C1 segment of cervical spinal cord (tissue), 14 donors: ENCODE measurements around the gene HMGN1.
"Not testable (repeated sequence)": the region's sequence is repeated elsewhere in the genome, so short reads cannot be mapped to it uniquely, and the experiment has no call there.

Experiments
- DNase-seq, 14 donors: peaks; one replicate each; lab custom pipeline; 2025; lab: John Stamatoyannopoulos, UW

Gene HMGN1

DNA sequence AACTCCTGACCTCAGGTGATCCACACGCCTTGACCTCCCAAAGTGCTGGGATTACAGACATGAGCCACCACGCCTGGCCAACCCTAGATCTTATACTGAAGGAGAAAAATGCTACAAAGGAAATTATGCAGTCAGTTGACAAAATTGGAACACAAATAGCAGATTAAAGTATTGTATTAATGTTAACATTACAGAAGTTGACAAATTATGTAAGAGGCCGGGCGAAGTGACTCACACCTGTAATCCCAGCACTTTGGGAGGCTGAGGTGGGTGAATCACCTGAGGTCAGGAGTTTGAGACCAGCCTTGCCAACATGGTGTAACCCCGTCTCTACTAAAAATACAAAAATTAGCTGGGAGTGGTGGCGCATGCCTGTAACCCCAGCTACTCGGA, 21.0 kb upstream of the HMGN1 start:
- DNase-seq: not testable (repeated sequence)

- DNase-seq: no peak
These were observed 18.9 kb upstream of the HMGN1 start for GRCh38 chr21:39367783-39368182.

DNA sequence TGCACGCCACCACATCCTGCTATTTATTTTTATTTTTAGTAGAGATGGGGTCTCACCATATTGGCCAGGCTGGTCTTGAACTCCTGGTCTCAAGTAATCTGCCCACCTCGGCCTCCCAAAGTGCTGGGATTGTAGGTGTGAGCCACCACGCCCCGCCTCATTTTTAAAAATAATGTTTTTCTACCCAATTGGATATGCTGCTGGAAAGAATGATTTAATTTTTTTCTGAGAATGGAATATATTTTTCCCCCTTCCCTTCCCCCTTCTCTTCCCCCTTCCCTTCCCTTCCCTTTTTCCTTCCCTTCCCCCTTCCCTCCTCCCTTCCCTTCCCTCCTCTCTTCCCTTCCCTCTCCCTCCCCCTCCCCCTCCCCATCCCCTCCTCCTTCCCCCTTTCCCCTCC, 17.7 kb upstream of the HMGN1 start:
- DNase-seq: no peak

DNA sequence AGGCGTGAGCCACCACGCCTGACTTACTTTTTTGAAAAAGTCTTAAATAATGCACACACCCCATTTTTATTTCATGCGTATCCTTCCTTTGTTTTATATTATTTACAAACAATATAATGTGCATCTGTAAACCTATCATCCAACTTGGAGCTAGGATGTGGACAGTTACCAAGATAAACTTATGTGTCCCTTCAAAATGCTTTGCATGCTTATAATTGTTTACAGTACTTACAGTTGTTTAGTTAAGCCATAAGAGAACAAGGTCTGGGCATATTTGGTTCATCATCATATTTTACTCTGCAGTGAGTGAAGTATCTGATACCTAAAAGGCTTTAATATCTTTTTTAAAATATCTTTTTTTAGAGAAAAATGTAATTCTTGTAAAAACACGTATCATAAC, 16.1 kb upstream of the HMGN1 start:
- no peak for DNase-seq

- no peak for DNase-seq
These were observed 15.0 kb upstream of the HMGN1 start for GRCh38 chr21:39363607-39364555.

- no peak for DNase-seq
These were observed 13.8 kb upstream of the HMGN1 start for GRCh38 chr21:39362733-39363132.

GRCh38 chr21:39359382-39359781, 10.5 kb upstream of the HMGN1 start:
- no peak for DNase-seq

DNA sequence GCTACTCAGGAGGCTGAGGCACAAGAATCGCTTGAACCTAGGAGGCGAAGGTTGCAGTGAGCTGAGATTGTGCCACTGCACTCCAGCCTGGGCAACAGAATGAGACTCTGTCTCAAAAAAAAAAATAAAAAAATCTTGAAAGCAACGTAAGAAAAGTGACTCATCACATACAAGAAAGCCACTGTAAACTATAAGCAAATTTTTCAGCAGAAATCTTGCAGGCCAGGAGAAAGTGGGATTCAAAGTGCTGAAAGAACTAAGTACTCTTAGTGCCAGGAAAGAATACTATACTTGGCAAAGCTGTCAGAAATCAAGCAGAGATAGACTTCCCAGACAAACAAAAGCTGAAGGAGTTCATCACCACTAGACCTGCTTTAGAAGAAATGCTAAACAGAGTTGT, 4.4 kb upstream of the HMGN1 start:
- DNase-seq: no peak

DNA sequence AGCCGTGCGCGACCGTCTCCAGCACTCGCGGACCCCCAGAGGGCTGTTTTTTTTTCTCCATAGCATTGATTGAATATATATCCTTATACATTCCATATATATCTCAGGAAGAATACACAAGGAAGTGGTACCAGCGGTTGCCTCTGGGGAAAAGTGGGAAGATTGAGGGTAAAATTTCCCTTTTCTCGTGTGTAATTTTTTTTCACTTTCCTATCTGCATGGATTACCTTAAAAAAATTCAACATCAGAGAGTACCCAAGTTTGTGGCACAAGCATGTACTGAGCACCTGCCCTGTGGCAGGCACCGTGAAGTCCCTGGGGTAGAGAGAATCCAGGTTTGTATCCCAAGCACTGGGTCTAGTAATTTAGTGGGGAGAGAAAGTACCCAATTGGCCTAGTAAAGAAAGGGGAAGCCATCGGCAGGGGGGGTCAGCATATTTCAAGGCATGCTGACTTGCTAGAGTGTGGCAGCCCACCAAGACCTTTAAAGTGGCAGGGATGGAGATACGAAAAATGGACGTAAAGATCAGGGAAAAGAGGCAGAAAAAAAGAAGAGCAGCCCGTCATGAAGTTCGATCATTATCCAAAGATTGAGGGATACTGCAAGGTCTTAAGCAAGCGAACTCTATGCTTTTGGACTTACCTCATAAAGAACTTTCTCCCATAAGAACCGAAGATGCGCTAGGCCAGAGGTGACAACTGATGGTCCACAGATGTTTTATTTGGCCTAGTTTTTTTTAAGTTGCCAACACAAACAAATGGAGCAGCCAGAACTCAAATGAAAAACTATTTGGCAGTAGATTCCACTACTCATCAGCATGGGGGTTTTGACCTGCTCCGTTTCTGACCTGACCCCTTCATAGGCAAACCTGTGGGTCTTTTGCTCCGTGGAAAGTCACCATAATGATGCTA, 1.5 kb upstream of the HMGN1 start:
- DNase-seq: no peak

DNA sequence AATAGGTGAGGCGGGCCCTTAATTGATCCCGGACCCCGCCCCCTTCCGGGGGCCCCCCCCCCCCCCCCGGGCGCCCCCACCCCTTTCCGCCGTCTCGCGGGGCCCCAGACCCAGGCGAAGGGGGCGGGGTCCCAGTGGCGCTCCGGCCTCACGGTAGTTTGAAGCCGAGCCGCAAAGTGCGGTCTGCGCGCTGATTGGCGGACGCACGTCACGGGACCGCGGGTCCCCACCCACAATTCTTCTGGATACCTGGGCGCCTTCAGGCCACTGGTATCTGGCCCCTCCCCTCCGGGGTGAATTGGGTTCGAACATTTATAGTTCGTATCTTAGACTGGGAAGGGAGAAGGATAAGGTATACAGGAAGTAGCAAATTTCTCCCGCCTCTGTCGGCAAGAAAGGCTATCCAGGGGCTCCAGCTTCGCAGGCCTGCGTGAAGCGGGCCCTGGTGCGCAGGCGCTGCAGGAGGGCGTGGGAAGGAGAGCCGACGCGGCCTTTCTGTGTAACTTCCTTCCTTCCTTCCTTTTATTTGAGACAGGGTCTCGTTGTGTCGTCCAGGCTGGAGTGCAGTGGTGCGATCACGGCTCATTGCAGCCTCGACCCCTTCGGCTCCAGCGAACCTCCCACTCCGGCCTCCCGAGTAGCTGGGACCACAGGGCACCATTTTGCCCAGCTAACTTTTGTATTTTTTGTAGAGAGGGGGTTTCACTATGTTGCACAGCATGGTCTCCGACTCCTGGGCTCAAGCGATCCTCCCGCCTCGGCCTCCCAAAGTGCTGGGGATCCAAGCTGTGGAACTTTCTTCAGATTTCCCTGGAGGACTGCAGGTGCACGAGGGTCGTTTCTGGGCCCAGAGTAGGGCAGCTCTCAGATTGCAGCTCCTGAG, 564 bp upstream of the HMGN1 start:
- peak; percentile 13 to 95 (median 89) for DNase-seq

- DNase-seq: no peak
These were observed 891 bp downstream of the HMGN1 start for GRCh38 chr21:39348040-39348354.

GRCh38 chr21:39347537-39347936, 1.4 kb downstream of the HMGN1 start:
- DNase-seq: no peak

GRCh38 chr21:39346671-39347331, 2.1 kb downstream of the HMGN1 start:
- DNase-seq: no peak

- DNase-seq: no peak
These were observed 2.7 kb downstream of the HMGN1 start for GRCh38 chr21:39346206-39346605.

- no peak for DNase-seq
These were observed 3.4 kb downstream of the HMGN1 start for GRCh38 chr21:39345440-39345839.

DNA sequence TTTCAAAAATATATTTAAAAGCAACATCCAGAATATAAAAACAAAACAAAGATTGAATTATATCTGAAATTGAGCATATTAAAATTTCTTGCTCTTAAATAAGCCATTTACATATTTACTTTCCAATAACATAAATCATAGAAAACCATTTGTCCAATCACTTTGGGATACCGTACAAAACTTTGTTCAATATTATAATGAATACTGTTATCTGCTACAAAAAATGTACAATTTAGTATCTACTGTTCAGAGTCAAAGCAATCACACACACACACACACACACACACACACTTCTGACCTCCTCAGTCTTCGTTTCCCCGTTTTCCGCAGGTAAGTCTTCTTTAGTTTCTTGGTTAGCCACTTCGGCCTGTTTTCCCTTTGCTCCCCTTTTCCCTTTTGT, 4.0 kb downstream of the HMGN1 start:
- no peak for DNase-seq

GRCh38 chr21:39341249-39341923, 7.5 kb downstream of the HMGN1 start:
- no peak for DNase-seq

GRCh38 chr21:39340687-39341086, 8.2 kb downstream of the HMGN1 start:
- DNase-seq: no peak

GRCh38 chr21:39339231-39339630, 9.7 kb downstream of the HMGN1 start:
- DNase-seq: no peak

DNA sequence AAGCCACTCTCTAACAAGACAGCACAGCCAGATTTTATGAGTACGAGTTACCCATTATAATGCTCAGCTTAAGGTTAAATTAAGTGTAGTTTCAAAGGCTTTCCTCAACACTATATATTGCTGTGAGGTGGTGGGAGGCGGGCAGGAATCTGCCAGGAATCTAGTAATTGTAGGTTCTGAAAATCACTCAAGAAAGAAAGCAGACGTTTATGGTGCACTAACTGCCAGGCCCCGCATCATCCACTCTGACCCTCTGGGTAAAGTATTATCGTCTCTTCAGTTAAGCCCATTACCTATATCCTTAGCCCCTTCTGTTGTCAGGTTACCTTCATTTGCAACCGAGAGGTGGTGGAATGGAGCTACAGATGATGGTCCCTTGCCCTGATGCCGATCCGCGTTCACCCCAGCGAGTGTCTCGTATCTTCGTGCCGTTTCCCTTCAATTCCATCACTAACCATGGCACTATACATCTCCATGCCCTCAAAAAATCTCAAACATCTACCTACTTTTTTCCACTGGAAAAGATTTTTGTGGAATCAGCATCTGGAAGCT, 12.4 kb downstream of the HMGN1 start:
- DNase-seq: no peak
